HuH-7.5 (cell line): ENCODE data around the gene APIP.

Experiments used
- DNase-seq: peaks from one replicate; pipeline ENCODE4 v3.0.0; 2011; ENCODE audit warnings: low spot score

The APIP gene

DNA sequence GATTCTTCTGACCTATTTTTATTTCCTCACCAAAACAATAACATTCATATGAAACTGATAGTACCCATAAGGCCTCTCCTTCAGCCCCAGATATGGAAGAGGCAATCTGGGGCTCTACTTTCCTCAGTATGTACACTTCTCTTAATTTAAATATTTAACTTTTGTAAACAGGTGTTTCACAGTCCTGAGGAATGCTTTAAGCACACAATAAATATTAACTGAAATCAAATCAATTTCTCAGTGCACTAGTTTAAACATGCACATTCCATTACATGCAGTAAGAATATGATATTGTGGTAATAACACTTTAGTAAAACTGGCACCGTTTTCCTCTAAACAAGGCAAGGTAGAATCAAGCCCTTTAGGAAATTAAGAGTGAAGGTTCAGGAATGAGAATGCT lies 28.9 kb downstream of the APIP start:
- no peak for DNase-seq

DNA sequence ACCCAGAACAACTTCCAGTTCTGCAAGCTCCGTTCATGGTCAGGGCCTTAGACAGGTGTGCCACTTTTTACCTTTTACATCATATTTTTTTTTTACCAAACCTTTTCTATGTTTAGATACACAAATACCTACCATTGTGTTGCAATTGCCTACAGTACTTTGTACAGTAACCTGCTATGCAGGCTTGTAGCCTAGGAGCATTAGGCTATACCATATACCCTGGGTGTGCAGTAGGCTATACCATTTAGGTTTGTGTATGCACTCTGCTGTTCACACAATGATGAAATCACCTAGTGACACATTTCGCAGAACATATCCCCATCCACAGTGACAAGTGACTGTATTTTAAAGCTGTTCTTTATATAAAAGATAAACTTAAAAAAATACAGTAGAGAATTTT lies 29.6 kb downstream of the APIP start:
- DNase-seq, result no peak

- DNase-seq, result no peak
These were observed 34.3 kb downstream of the APIP start for GRCh38 chr11:34881900-34882299.

DNA sequence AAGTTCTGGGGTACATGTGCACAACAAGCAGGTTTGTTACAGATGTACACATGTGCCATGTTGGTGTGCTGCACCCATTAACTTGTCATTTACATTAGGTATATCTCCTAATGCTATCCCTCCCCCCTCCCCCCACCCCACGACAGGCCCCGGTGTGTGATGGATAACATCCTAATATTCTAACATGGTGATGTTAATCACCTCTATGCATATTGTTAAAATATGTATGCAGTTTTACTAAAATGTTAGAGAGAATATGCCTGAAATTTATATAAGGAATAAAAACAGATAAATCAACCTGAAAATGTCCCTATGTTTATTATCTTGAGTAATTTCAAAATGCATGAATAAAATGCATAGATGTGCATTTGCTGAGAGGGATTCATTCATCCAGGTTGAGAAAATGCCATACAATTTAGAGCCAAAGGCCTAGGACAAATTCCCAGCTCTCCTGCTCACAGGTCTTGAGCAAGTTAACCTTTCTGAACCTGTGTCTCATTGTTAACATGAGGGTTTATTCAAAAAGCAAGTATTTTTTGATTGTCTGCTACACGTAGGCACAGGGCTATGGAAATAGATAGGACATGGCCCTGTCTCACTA lies 38.7 kb downstream of the APIP start:
- no peak for DNase-seq

DNA sequence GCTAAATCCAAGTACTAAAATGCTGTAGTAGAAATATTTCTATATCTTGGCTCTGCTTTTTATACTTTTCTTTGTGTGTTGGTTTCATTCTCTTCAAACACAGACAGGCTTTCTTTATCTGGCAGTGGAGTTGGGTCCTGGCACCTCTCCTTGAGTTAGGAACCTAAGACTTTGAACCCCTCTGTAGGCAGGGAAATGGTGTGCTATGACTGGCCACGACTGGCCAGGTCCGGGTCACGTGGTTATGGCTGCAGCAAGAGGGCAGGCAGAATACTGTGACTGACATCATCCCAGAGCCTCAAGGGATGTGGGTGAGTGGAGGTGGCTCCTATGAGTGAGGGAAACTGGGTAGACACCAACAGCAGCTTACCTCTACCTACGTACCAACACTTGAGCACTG lies 42.0 kb downstream of the APIP start:
- DNase-seq, result no peak

GRCh38 chr11:34870548-34871196 lies 45.5 kb downstream of the APIP start:
- DNase-seq, result no peak

DNA sequence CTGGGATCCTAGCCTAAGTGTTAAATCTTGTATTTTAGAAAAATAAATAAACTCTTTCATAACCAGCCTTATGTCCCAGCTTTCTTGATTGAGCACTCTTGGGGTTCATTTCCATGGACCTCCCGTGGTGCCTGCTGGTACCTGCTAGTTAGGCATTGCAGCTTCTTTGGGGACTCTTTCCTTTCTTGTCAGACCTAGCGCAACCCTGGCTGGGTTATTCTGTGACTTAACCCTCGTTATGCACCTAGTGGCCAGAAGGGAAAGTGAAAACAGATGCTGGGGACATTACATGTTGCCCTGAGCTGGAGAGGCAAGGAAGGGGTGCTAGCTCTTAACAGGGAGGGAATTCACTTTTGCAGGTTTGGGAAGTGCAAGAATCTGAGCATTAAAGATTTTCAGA lies 46.8 kb downstream of the APIP start:
- DNase-seq, result no peak

DNA sequence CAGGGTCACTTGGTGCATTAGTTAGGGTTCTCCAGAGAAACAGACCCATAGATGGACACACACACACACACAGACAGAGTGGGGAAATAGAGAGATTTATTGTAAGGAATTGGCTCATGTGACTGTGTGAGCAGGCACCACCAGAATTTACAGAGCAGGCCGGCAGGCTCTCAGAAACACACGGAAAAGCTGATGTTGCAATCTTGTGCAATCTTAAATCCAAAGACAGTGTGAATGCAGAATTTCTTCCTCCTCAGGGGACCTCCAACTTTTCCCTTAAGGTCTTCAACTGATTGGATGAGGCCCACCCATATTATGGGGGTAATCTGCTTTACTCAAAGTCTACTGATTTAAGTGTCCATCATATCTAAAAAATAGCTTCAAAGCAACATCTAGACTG lies 49.8 kb downstream of the APIP start:
- no peak for DNase-seq

GRCh38 chr11:34865261-34865660 lies 50.9 kb downstream of the APIP start:
- DNase-seq, result no peak

DNA sequence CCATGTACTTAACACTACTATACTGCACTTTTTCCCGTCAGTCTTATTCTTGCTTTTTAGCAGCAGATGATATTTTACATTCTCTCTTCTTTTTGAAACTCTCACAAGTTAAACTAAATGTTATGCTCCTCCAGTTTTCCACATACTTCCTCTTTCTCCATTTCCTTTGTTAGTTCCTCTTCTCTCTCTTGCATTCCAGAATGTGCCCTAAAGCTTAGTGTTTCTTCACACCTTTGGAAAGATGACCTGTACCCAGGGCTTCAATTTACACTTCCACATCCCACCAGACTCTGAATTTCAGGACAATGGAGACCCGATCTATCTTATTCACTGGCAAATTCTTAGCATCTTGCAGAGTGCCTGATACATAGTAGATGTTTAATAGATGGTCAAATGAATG lies 51.8 kb downstream of the APIP start:
- DNase-seq, result no peak

GRCh38 chr11:34863048-34863447 lies 53.1 kb downstream of the APIP start:
- no peak for DNase-seq

GRCh38 chr11:34860518-34860917 lies 55.7 kb downstream of the APIP start:
- no peak for DNase-seq

GRCh38 chr11:34860034-34860433 lies 56.1 kb downstream of the APIP start:
- no peak for DNase-seq

DNA sequence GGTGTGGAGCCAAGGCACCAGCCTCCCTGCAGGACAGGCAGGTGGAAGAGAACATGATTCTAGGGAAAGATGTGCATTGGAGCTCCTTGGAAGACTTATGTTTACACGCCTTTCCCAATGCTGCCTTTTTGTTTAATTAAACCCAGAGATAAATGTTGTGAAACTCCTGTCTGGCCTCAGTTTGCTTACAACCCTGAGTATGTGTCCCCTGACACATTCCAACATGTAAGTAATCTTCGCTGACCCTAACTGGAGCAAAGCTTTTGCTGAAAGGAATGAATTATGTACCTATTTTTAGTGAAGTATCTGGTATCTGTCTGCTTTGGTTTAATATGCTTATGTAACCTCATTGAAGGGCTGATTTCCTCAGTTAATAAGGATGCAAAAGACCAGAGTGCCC lies 56.7 kb downstream of the APIP start:
- no peak for DNase-seq

- DNase-seq, result no peak
These were observed 58.7 kb downstream of the APIP start for GRCh38 chr11:34857463-34857862.

DNA sequence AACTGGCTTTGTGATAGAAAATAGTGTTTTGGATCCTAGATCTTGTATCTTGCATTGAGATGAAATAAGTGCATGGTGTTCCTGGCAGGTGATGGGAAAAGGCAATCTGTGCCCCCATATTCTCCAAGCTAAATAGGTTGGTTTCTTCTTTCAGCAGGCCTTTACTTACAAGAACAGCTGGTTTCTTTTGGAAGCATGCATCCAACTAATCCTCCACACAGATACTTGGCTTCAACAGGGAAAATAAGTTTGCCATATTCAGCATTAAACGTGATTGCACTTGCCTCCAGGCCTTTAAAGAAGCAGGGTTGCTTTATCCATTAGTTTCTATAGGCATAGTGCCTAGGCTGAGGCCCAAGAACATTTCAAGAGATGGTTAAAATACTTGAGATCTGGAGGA lies 59.9 kb downstream of the APIP start:
- no peak for DNase-seq

GRCh38 chr11:34855754-34856095 lies 60.5 kb downstream of the APIP start:
- DNase-seq, result no peak

DNA sequence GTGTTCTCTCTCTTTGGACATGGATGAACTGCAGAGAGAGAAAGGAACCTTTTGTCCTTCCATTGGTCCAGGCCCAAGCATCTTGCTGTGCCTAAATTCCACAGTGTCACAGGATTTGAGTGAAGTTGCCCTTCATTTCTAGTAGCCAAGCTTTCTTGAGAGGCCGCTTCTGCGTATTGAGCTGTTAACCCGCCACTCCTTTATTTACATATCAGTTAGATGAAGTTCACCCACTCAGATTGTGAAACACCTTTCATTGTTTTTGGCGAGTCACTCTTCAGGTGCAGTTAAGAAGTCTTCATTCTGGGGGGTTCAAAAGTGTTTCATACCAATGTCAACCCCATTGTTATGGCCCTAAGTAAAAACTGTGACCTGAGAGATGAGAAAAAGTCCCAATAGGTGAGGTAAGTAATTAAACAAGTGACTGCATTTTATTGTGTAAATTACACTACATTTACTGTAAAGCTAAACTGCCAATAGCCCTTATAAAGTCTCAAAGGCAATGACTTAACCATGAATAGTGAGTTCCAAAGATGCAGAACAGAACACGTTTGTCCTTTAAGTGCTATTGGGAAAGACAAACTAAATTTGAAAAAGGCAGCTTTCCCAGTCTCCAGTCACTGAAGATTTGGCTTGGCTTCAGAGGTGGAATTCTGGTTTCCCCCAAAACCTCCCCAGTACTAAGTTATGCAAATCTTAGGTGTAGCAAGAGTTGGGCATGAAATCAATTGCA lies 61.0 kb downstream of the APIP start:
- DNase-seq, result no peak

DNA sequence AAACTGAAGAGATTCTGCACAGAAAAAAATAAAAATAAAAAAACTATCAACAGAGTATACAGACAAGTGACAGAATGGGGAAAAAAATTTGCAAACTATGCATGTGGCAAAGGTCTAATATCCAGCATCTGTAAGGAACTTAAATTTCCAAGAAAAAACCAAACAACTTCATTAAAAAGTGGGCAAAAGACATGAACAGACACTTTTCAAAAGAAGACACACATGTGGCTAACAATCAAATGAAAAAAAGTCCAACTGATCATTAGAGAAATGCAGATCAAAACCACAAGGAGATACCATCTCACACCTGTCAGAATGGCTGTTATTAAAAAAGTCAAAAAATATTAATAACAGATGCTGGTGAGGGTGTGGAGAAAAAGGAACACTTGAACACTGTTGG lies 64.3 kb downstream of the APIP start:
- no peak for DNase-seq

- DNase-seq, result no peak
These were observed 65.8 kb downstream of the APIP start for GRCh38 chr11:34850334-34850733.

DNA sequence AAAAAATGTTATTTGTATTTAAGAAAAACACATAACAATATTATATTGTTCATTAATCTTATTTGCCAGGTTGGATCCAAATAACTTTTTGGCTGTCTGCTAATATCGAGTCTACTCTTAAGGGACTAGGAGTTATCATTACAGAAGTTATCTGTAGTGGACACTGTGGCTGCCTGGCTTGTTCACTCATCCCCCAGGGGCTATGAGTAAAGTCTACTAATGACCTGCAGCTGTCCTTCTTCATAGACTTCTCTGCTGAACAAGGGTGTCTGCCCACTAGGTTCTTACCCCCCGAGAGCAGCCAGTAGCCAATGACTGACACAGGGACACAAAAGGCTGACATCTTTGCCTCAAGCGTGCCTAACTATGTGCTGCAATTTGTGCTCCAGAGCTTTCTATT lies 69.7 kb downstream of the APIP start:
- DNase-seq, result no peak

DNA sequence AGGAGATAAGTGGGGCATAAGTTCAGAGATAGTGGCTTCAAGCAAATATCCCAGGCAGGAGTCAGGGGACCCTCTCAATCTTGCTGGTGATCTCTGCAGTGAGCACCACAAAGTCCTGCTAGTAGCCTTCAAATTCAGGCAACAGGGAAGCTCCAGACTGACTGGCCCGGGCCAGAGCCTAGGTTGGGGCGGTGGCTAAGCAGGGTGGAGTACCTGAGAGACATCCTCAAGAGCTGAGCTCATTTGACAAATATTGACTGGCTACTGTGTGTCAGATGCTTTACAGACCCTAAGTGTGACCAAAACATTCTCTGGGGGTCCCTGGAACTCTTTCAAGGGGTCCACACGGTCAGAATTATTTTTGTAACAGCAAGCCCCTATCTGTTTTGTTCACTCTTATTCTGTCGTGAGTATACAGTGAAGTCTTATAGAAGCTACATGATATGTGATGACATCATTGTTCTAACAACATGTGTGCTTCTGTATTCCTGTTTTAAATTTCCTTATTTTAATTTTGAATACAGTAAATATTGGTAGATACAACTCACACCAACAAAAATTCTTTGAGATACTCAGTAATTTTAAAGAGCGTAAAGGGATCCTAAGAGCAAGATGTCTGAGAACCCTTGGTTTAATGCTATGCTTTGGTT lies 71.6 kb downstream of the APIP start:
- DNase-seq, result no peak

DNA sequence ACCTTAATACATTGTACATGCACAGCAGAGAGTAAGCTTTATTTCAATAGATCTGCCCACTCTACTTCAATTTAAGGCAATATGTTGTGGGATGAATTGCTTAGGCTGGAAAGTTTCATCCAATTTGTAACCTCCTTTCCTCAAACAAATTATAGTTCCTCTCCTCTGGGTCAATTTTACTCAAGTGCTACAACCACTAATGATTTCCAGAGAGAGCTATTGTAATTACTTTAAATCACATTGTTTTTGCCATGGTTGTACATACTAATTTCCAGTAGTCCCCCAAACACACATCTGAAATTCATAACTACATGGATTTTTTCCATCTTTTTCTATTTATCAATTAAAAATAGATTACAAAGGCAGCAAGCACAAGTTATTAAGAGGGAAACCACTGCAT lies 72.9 kb downstream of the APIP start:
- DNase-seq, result no peak
